SW480 (cell line): ENCODE results near the gene ISLR2.
"Not testable (repeated sequence)": the region's sequence is repeated elsewhere in the genome, so short reads cannot be mapped to it uniquely, and the experiment has no call there.

Experiments
- DNase-seq: peaks from one replicate; pipeline ENCODE4 v3.0.0-alpha.2; 2016; ENCODE audit warnings: low spot score

ISLR2 gene, protein sequence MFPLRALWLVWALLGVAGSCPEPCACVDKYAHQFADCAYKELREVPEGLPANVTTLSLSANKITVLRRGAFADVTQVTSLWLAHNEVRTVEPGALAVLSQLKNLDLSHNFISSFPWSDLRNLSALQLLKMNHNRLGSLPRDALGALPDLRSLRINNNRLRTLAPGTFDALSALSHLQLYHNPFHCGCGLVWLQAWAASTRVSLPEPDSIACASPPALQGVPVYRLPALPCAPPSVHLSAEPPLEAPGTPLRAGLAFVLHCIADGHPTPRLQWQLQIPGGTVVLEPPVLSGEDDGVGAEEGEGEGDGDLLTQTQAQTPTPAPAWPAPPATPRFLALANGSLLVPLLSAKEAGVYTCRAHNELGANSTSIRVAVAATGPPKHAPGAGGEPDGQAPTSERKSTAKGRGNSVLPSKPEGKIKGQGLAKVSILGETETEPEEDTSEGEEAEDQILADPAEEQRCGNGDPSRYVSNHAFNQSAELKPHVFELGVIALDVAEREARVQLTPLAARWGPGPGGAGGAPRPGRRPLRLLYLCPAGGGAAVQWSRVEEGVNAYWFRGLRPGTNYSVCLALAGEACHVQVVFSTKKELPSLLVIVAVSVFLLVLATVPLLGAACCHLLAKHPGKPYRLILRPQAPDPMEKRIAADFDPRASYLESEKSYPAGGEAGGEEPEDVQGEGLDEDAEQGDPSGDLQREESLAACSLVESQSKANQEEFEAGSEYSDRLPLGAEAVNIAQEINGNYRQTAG

DNA sequence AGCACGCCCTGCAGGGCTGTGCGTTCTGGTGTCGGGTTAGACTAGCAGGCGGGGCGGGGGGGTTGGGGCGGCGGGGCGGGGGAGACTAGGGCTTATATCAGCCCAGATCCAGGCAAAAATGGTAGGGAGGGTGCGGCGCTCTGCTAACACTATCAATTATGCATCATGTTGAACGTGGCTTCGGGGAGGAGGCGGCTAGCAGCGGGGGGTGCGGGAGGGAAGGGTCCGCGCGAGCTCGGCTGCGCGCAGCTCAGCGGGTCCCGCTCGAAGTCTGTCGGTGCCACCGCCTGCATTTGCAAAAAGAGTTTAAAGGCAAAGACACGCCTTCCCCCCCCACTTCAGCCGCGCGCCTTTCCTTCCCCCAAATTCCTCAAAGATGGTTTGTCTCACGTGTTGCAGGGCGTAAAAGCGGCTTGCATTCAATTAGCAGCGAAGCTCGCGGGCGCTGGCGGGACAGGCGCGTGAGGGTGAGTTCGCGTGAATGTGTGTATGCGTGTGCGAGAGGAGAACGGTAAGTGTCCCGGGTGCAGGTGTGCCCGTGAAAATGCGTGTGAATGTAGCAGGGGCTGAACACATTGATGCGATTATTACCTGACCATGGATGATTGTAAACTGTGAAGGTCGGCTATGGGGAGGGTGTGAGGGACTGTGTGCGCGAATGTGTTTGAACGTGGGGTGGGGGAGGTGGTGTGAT lies at the start of gene ISLR2:
ISLR2 (plus strand) TSS at position 432 of the 694 bp plus-strand sequence. CDS start 2,169 bp downstream, outside the sequence.
- DNase-seq = no peak

DNA sequence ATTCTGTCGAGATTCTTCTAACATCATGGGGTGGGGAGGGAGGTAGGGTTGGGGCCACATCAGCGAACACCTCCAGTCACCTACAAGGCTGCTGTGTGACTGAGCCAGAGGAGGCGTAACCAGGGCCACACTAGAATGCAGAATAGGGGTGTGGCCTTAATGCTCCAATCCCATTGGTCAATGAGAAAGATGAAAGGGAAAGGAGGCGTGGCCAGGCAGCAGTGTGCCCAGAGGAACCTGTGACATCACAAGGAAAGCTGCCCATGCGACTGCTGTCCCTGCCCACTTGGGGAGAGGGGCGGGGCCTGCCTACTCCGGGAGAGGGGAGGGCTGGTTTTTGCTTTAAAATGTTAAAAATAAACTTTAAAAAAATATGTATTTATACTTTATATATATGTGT lies 47.9 kb upstream of the ISLR2 start, which contains the start of gene GOLGA6A:
GOLGA6A (minus strand) TSS at position 101 of the 400 bp plus-strand sequence; CDS start at position 60, 41 bp downstream.
- DNase-seq = not testable (repeated sequence)

DNA sequence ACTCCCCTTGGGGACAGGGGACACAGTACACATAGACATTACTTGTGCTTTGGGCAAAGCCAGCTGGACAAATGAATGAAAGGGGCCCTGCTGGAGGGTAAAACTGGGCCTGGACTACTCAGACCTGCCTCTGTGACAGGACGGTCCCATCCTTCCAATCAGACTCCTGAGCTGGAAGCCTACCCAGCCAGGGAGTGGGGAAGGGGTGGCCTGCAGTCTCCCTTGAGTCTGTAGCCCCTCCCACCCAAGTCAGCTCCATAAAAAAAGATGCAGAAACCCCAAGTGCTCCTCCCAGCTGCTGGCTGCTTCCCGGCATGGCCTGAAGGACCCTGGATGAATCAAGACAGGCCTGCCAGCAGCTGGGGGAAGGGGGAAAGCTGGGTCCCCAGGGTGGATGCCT lies 35.8 kb upstream of the ISLR2 start:
- DNase-seq = not testable (repeated sequence)

DNA sequence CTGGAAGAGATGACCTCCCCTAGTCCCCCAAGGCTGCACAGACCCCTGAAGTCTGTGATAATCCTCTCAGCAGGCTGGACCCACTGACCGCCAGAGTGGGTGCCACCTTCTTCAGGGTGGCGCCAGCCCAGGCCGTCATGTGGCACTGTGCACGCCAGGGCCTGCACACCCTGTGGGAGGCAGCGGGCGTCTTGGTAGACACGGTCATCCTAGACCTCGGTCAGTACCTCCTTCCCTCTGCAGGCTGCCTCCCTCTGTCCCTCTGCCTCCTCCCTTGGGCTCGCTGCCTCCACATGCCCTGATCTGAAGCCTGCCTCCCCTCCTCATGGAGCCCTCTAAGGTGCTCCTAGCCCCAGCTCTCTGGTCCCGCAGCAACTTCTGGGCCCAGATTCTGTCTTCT lies 34.8 kb upstream of the ISLR2 start:
- not testable (repeated sequence) for DNase-seq

DNA sequence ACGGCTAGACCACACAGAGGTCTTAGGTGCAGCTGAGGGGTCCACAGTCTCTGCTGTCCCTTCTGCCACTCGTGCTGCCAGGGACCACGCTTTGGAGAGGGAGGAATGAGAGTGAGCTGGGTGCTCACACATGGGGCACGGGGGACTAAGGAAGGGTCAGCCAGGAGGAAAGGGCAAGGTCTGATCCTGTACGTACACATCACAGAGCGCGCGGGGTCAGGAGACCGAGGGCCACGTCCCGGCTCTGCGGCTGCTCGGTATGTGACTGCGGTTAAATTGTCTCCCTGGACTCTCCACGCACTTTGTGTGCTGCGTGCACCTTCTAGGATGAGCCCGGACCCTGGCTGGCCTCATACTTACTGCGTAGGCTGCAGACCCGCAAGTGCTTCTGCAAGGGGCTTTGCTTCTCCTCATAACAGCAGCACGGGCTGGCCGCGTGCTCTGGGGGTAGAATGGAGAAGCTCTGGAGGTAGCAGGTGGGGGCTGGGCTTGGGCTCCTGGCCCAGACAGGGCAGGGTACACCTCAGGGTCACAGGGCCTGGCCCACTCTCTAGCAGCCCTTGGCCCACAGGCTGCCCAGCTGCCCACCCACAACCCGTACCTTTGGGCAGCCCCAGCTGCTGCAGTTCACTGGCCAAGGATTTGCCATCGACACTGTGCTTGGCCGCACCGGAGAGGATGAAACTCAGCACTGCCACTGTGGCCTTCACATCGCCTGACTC lies 33.5 kb upstream of the ISLR2 start:
- DNase-seq = not testable (repeated sequence)

DNA sequence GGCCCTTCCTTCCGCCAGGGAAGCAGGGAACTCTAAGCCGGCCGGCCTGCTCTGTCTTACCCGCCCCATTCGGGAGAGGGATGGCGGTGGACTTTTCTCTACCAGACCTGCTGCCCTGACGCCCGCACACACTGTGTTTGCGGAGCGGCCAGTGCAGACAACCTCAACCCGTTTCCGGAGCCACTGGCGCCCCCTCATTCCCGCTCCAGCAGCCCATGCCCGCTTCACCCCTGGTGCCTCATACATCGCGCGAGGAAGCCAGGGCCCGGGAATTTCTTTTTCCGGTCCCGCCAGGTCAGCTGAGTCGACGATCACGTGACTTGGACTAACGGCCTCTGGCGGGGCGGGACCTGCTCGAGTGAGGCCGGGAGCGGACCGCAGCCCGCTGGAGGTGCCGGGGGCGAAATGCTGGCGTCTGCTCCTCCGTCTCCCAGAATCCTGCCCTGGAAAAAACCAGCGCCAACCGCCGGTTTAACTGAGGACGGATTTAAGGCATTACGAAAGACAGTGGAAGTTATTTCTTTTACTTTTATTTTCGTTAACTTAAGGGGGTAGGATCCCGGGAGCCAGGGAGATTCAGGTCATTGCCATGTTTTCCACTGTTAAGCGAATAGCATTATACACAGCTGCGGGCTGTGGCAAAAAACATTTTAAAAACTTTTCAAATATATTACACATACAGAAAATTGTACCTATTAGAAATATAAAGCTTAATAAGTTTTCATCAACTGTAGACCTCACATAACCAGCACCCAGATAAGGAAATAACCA lies 30.2 kb upstream of the ISLR2 start:
- peak; percentile 73 for DNase-seq

DNA sequence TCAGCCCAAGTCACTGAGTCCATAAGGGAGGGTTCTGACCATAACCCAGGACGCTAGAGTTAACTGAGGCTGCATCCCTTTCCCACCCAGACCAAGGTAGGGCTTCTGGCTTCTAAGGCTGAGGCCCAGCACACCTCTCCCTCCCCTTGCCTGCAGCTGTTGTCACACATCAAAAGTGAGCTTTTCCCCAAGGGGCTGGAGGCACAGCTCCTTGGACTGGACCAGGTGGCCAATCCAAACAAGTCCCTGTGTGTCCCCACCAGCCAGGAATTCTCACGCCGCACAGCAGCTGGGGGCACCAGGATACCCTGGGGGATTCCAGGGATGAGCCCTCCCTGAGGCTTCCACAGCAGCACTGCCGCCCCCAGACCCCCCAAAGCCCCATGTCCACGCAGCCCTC lies 22.3 kb upstream of the ISLR2 start:
- no peak for DNase-seq

DNA sequence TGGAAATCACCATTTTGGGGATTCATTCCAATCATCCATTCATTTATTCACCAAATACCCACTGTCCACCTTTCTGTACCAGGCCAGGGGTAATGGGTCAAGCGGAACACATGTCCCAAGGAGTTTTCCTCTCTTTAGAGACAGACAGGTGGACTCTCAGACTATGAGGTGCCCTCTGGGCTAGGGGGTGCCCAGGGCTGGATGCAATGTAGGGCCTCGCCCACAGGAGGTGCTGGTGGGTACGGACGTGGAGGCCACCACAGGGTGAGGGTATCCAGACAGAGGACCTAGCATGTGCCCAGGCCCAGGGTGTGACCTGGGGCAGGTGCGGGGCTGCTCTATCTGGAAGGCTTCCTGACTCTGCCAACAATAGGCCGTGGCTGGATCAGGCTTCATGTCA lies 21.8 kb upstream of the ISLR2 start:
- not testable (repeated sequence) for DNase-seq

DNA sequence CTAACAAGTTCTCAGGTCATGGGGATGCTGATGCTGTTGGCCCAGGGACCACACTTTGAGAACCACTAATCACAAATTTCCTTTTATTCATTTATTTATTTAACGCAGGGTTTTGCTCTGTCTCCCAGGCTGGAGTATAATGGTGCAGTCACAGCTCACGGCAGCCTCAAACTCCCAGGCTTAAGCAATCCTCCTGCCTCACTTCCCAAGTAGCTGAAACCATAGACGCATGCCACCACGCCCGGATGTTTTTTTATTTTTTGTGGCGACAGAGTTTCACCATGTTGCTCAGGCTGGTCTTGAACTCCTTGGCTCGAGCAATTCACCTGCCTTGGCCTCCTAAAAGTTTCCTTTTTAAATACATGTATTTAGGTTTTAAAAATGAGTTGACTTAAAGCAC lies 20.7 kb upstream of the ISLR2 start:
- DNase-seq = no peak

DNA sequence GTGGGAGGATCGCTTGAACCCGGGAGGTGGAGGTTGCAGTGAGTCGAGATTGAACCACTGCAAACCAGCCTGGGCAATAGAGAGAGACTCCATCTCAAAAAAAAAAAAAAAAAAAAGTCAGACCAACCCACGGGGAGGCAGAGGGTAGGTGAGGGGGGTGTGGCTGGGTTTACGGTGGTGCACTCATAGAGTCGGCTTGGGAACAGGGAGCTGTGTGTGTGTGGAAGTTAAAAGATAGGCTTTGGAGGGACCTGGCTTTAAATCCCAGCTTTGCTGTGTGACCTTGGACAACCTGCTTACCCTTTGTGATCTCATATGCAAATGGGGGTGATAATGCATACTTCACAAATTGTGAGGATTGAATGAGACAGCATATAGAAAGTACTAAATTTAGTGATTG lies 10.0 kb upstream of the ISLR2 start:
- DNase-seq = no peak

DNA sequence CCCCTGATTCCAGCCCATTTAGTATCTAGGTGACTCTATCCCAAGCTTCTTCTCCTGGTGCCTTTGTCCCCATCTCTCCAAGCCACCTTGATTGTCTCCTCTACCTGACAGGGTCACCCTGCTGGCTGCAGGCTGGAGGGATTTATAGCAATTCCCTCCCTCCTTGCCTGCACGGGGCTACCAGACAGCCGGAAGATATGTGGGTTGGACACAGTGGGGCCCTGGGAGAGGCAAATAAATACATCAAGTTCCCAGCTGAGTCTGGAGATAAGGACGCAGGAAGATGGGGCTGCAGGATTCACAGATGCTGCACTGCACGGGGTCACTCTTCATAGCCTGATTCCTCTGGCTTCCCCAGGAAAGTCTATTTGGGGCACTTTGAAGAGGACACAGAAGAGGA lies 9.3 kb upstream of the ISLR2 start:
- no peak for DNase-seq

DNA sequence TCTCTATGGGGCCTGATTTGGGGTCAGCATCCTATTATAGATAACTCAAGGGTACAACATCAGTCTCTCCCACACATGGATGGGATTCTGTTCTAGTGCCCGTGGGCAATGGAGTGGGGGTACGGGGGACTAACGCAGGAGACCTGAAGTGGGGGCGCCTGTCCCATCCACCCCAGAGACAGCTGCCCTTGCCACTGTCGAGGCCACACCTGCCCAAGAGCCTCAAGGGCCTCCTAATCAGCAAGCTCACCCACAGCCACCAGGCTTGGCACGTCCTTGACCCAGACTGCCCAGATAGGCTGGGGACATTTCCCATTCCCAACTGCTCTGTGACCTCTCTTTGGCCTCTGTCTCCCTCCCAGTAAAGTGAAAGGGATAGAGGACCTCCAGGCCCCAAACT lies 8.5 kb upstream of the ISLR2 start:
- no peak for DNase-seq

DNA sequence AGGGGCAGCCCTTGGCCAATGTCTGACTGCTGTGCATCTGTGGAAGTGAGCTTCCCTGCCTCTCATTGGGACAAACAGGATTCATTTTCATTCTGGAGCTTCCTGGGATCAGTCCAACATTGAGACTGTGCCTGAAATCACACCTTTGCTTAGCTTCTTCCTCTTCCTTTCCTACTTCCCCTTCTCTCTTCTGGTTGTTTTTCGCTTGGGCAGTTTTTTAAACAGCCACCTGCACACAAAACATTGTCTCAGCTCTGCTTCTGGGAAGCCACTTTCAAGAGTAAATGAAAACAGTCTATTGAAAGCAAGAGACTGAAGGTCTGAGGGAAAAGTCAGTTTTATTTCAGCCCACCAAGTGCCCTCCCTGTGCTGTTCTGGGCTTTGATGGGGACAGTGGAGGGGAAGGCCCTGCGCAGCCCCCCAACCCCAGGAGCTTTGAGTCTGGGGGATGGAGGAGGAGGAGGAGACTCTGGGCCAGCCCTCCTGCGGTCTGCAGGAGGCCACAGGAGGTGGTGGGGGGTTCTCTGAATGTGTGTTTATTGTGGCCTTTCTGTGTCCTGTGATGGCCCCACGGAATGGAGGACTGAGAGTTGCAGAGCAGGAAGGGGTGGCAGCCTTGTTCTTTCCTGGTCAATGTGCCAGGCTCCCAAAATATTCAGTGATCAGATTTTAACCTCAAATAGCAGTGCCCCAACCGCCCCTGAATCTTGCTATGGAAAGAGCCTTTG lies 7.8 kb upstream of the ISLR2 start:
- no peak for DNase-seq

DNA sequence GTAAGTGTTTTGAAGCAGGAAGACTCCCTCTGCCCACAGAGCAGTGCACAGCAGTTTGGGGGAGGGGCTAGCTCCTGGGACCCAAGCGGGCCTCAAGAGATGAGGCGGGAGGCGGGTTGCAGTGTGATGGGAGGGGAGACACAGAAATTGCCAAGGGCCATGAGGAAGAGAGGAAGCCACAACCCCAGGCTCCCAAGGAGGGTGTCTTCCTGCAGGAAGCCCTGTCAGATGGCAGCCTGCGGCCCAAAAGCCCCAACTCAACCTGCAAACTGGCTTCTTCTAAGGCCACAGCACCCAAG lies 7.3 kb upstream of the ISLR2 start:
- DNase-seq = no peak

DNA sequence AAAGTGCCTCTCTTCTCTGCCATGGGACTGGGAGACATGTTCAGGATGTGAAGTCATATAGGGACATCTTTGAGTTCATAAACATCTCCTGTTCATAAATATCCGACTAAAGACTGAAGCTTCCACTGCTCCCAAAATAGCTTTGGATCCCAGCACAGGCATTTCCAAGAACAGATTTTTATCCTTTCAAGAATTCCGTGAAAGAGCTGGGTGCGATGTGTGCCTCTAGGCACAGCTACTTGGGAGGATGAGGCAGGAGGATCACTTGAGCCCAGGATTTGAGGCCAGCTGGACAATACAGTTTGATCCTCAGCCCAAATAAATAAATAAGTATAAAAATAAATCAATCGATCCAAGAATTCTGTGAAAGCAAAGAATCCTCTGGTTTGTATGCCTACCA lies 6.7 kb upstream of the ISLR2 start:
- DNase-seq = no peak

DNA sequence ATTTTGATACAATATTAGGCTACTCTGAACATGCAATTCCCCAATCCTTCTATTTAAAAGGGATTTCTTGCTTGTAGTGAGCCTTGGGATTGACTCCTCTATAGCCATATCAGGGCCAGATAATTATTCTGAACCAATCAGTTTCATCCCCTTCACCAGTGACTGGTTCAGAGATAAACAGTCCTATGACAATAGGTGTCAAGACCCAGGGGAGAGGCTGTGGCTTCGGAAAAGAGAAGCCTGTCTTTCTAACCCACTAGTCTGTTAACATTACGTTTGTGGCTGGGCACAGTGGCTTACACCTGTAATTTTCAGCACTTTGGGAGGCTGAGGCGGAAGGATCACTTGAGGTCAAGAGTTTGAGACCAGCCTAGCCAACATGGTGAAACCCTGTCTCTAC lies 6.2 kb upstream of the ISLR2 start:
- no peak for DNase-seq

DNA sequence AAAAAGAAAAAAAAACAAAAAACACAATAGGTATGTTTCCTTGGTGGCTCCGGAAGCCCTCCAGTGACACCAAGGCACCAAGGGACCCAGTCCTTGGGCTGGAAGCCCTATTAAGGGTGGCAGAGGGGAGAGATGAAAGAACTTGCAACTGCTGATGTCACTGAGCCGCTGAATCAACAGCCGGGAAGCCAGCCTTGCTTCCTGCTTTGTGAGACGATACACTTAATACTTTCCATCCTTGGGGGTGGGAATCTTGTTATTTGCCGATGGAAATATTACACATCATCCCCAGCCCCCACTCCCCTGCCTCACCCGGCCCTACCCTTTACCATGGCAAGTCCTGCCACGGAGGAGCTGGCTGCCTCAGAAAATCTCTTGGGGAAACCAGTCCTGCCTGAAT lies 5.6 kb upstream of the ISLR2 start:
- no peak for DNase-seq

DNA sequence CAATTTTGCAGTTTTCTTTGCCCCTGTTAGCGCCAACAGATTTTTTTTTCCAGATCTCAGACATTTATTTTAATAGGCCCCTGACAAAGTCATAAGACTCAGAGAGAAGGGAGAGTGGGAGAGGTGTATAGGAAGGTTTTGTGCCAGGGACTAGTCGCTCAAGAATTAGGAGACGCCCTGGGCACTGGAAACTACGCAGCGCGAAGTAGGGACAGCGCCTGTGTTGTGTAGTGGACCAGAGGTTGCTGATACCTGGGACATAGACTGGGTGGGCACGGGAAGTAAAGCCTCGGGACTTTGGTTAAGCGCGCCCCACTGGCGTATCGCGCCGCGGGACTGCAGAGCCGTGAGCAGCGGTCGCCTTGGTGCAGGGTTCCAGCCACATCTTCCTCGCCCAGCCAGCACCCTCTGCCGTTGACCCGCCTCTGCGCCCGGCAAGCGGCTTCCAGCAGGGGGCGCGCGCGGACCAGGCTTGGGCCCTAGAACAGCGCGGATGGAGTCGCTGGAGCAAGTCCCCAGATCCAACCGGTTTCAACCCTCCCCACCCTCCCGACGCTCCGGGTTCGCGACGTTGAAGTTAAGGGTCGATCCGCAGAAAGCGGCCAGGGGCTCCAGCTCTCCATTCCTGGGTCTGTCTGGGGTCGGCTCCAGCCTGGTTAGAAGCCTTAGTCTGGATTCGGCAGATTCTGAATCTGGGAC lies 3.0 kb upstream of the ISLR2 start:
- peak; percentile 83 for DNase-seq

DNA sequence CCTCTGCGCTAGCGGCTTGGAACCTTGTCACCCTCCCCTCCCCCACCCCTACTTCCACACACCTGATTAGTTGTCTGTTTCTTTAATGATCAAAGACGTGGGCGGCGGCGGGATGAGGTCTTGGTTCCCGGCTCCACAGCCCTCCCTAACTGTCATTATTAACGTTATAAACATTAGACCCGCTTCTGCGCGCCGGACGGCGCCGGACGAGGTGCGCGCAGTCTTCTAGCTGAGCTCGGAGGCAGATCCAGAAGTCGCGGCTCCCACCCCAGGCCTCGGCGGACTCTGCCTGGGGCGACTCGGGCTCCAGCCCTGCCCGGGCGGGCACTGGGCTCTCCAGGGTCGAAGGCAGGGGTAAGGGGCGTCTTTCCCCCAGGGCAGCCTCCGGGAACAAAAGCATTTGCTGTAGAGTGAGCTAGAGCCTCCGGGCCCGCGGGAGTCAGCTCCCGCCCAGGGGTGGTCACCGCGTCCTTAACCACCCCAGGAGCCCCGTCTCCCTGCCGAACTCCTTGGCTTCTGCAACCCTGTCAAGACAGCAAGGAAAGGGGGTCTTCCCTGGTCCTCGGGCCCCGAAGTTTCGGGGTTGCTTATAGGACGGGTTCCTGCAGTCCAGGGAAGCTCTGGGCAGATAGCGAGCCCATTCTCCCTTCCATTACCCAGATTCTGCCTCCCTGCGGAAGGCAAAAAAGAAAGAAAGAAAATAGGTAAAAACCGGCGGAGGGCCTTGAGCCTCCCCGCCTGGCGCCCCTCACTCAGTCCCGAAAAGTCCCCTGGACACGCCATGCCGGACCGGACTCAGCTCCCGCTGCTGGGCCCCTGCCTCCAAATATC lies 2.2 kb upstream of the ISLR2 start:
- no peak for DNase-seq
